ENCODE measurements around the gene IRAK1BP1. TPM values are rescaled to one million over a fixed set of nuclear protein-coding genes. Genes with fewer than 3 reads are reported as not detected.

The IRAK1BP1 gene
- total and polyA plus RNA-seq, 2 donors (not counting 1 experiment from before 2014, with no cell fraction given), result 2.3 to 3.0 TPM

DNA sequence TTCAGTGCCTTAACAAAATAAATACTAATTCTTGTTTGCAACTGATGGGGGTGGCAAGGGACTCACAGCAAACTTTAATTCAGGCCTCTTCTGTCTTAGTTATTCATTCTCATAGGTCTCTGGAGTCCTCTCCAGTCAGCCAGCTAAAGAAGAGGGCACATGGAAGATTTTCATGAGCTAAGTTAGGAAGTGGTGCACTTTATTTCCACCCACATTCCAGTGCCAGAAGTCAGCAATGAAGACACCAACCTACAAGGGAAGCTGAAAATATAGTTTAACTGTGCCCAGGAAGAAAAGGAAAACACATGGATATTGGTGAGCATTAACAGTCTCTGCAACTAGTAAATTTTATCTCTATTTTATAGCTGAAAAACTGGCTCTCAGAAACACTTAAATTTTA is 16.7 kb upstream of the IRAK1BP1 start:
- Histone ChIP-seq H3K27me3 (replicated peaks in 1 of 4; ENCODE audit: control extremely low read depth in 1 of 4, control insufficient read depth in 3 of 4, insufficient read depth in 4 of 4, low read length in 3 of 4) (no peaks in the 10 kb centered on the region), H4K20me1 (ENCODE audit: control insufficient read depth, insufficient read depth, low read length, poor library complexity, severe bottlenecking) (no peaks in the 10 kb centered on the region), H3K4me2 (replicated peaks; ENCODE audit: low read depth, low read length, poor library complexity, severe bottlenecking) (no peak overlapping the region), H3K36me3 (replicated peaks in 1 of 2; ENCODE audit: control extremely low read depth in 1 of 2, control insufficient read depth in 1 of 2, extremely low read depth in 1 of 2, insufficient read depth in 2 of 2, low read length in 1 of 2) (no peaks in the 10 kb centered on the region), H3K27ac (ENCODE audit: low read length in 2 of 2) (no peak overlapping the region), H3K79me2 (ENCODE audit: control insufficient read depth, insufficient read depth, low read length) (no peaks in the 10 kb centered on the region), H2AFZ (ENCODE audit: insufficient read depth, low read depth, low read length, poor library complexity, severe bottlenecking) (no peak overlapping the region), H3K4me1 (ENCODE audit: control insufficient read depth in 2 of 2, insufficient read depth in 2 of 2, low read length in 2 of 2) (no peaks in the 10 kb centered on the region), H3K4me3 (ENCODE audit: control extremely low read depth in 1 of 5, extremely low read depth in 1 of 5, insufficient read depth in 1 of 5, low read depth in 2 of 5, low read length in 4 of 5) (no peak overlapping the region), H3K9ac (ENCODE audit: low read length) (no peak overlapping the region), H3K9me3 (ENCODE audit: control extremely low read depth in 1 of 3, control insufficient read depth in 2 of 3, insufficient read depth in 1 of 3, low read length in 2 of 3) (no peaks in the 10 kb centered on the region)
- no peaks in the 10 kb centered on the region for H3K27me3 Mint-ChIP-seq
- TF ChIP-seq, protein P1, sequence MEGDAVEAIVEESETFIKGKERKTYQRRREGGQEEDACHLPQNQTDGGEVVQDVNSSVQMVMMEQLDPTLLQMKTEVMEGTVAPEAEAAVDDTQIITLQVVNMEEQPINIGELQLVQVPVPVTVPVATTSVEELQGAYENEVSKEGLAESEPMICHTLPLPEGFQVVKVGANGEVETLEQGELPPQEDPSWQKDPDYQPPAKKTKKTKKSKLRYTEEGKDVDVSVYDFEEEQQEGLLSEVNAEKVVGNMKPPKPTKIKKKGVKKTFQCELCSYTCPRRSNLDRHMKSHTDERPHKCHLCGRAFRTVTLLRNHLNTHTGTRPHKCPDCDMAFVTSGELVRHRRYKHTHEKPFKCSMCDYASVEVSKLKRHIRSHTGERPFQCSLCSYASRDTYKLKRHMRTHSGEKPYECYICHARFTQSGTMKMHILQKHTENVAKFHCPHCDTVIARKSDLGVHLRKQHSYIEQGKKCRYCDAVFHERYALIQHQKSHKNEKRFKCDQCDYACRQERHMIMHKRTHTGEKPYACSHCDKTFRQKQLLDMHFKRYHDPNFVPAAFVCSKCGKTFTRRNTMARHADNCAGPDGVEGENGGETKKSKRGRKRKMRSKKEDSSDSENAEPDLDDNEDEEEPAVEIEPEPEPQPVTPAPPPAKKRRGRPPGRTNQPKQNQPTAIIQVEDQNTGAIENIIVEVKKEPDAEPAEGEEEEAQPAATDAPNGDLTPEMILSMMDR (IDR thresholded peaks at IDR 0.05), result no peak
- TF ChIP-seq EZH2 (IDR thresholded peaks at IDR 0.05; ENCODE audit: borderline replicate concordance, insufficient read depth, low read depth, low read length, poor library complexity, severe bottlenecking), result no peak
- ChIA-PET POLR2A (no interaction called here), CTCF (no interaction called here)
- no peak overlapping the region for H3K4me3 Mint-ChIP-seq
- intact Hi-C loops (cut with micrococcal nuclease), result no loop called here
- H3K27ac Mint-ChIP-seq, result no peak overlapping the region
- ATAC-seq (ENCODE audit: low read depth), result no peak
- DNase-seq, result no peak
- H3K9me3 Mint-ChIP-seq (ENCODE audit: insufficient read depth), result no peaks in the 10 kb centered on the region
- H3K4me1 Mint-ChIP-seq, result no peaks in the 10 kb centered on the region

DNA sequence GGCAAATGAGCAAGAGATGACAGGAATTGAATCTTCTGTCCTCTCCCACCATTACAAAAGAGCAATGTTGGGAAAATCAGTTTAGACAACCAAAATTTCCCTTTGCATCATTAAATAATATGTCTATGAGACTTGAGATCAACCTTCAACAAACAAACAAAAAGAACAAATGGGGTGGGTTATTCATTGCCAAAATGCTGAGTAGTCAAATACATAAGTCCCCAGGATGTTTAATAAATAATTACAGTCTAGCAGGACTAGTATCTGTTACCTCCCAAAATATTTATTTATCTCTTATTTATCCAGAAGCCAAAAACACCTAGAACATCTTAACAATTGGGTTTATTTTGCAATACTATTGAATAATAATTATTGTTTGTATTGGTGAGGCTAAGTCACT is 16.2 kb upstream of the IRAK1BP1 start:
- Histone ChIP-seq H2AFZ (ENCODE audit: insufficient read depth, low read depth, low read length, poor library complexity, severe bottlenecking) (no peak overlapping the region), H3K27ac (ENCODE audit: low read length in 2 of 2) (no peak overlapping the region)
- intact Hi-C loops (cut with micrococcal nuclease), result no loop called here

More for the DNA sequence above, 16.2 kb upstream of the IRAK1BP1 start:
- Histone ChIP-seq H3K4me1 (ENCODE audit: control insufficient read depth in 2 of 2, insufficient read depth in 2 of 2, low read length in 2 of 2) (no peaks in the 10 kb centered on the region), H3K9ac (ENCODE audit: low read length) (no peak overlapping the region), H3K79me2 (ENCODE audit: control insufficient read depth, insufficient read depth, low read length) (no peaks in the 10 kb centered on the region), H3K4me2 (replicated peaks; ENCODE audit: low read depth, low read length, poor library complexity, severe bottlenecking) (no peak overlapping the region), H3K4me3 (ENCODE audit: control extremely low read depth in 1 of 5, extremely low read depth in 1 of 5, insufficient read depth in 1 of 5, low read depth in 2 of 5, low read length in 4 of 5) (no peak overlapping the region), H3K36me3 (replicated peaks in 1 of 2; ENCODE audit: control extremely low read depth in 1 of 2, control insufficient read depth in 1 of 2, extremely low read depth in 1 of 2, insufficient read depth in 2 of 2, low read length in 1 of 2) (no peaks in the 10 kb centered on the region), H3K27me3 (replicated peaks in 1 of 4; ENCODE audit: control extremely low read depth in 1 of 4, control insufficient read depth in 3 of 4, insufficient read depth in 4 of 4, low read length in 3 of 4) (no peaks in the 10 kb centered on the region), H4K20me1 (ENCODE audit: control insufficient read depth, insufficient read depth, low read length, poor library complexity, severe bottlenecking) (no peaks in the 10 kb centered on the region), H3K9me3 (ENCODE audit: control extremely low read depth in 1 of 3, control insufficient read depth in 2 of 3, insufficient read depth in 1 of 3, low read length in 2 of 3) (no peaks in the 10 kb centered on the region)
- H3K27ac Mint-ChIP-seq, result no peak overlapping the region
- ATAC-seq (ENCODE audit: low read depth), result no peak
- no peak overlapping the region for H3K4me3 Mint-ChIP-seq
- H3K9me3 Mint-ChIP-seq (ENCODE audit: insufficient read depth), result no peaks in the 10 kb centered on the region
- no peak for DNase-seq
- no peaks in the 10 kb centered on the region for H3K4me1 Mint-ChIP-seq
- POLR2A ChIA-PET, result no interaction called here
- no peaks in the 10 kb centered on the region for H3K27me3 Mint-ChIP-seq
- TF ChIP-seq, protein P1 (IDR thresholded peaks at IDR 0.05), result no peak
- TF ChIP-seq EZH2 (IDR thresholded peaks at IDR 0.05; ENCODE audit: borderline replicate concordance, insufficient read depth, low read depth, low read length, poor library complexity, severe bottlenecking), result no peak
- CTCF ChIA-PET, result no interaction called here
